Ovary (tissue), 9 donors: Measurements from ENCODE around the gene PKD2L1. TPM values are rescaled to one million over a fixed set of nuclear protein-coding genes. Genes with fewer than 3 reads are reported as not detected.

Experiments
- DNase-seq, 5 donors: peaks; one replicate each; pipeline ENCODE4 v3.0.0-alpha.2; 2019 to 2020
- H3K27ac ChIP-seq, 2 donors: fragments of 200-600 bp; one replicate each; pipeline versions ENCODE4 v1.5.1 to v1.8.0; 2019 to 2022
- H3K27me3 ChIP-seq: fragments of 200-600 bp; one replicate; pipeline ENCODE4 v1.8.0; 2022
- H3K36me3 ChIP-seq: fragments of 200-600 bp; sonication (generic); one replicate; pipeline ENCODE4 v1.5.1; 2019
- H3K4me1 ChIP-seq: one replicate; pipeline ENCODE4 v1.8.1; 2013; ENCODE audit warnings: mild to moderate bottlenecking, moderate library complexity; ENCODE audit not compliant: insufficient read depth
- H3K4me3 ChIP-seq: fragments of 200-600 bp; sonication (generic); one replicate; pipeline ENCODE4 v1.5.1; 2017
- H3K9me3 ChIP-seq, 2 donors: fragments of 200-600 bp in 1 of 2; sonication (generic) in 1 of 2; one replicate each; pipeline versions ENCODE4 v1.5.1 to v1.8.1; 2013 to 2019; ENCODE audit warnings: mild to moderate bottlenecking in 1 of 2, moderate library complexity in 1 of 2
- CTCF ChIP-seq, 3 donors: fragments of 450-650 bp in 2 of 3; fragments of 200-600 bp in 1 of 3; IDR thresholded peaks; one replicate each; pipeline versions ENCODE4 v1.5.1 to v1.8.0; 2016 to 2022; ENCODE audit warnings: antibody characterized with exemption in 3 of 3, mild to moderate bottlenecking in 1 of 3
- EP300 ChIP-seq: sonication (generic); formaldehyde crosslinking; IDR thresholded peaks from one replicate; pipeline ENCODE4 v1.6.1; 2017; ENCODE audit warnings: antibody characterized with exemption
- POLR2A ChIP-seq: fragments of 450-650 bp; IDR thresholded peaks from one replicate; pipeline ENCODE4 v1.6.1; 2017; ENCODE audit warnings: antibody characterized with exemption, mild to moderate bottlenecking, moderate library complexity
- WGBS, 3 donors: extraction: QIAGEN DNeasy Blood & Tissue Kit in 1 of 3; methylation state at CpG; one replicate each; pipeline versions ENCODE4 v1.1.5 to v1.1.7; 2013 to 2017; 5-methylcytosine and 5-hydroxymethylcytosine counted together
- intact Hi-C, 4 donors: fragments of 100-400 bp; cut with DNase I; formaldehyde crosslinking; loops; one replicate each; pipeline versions ENCODE4 v1.11.0 to v1.15.1; 2022 to 2023
- polyA plus RNA-seq, 2 donors: library from polyadenylated mRNA; stranded (reverse); fragments of 200-250 nt in 1 of 2; fragments of 350-450 nt in 1 of 2; fragmentation: Illumina TruSeq in 1 of 2; extraction: RNeasy Lipid Tissue Mini Kit (QIAGEN cat#74804) in 1 of 2; gene quantifications; one replicate each; pipeline ENCODE4 v1.2.3, GENCODE V29; 2013 to 2014
- total RNA-seq, 7 donors: library from RNA; depleted of rRNA in 2 of 7; stranded (reverse); fragments of >200 nt in 2 of 7; fragmentation: NEBNext Ultra II Directional in 3 of 7; extraction: Animal tissue kit (Norgen Biotek cat#: 25700) in 3 of 7; gene quantifications; one replicate each; pipeline versions ENCODE4 v1.1.0 to v1.2.4, GENCODE V29; 2016 to 2023
- donor health status: DM: no; HTN: no; CAD: no; lungs with moderate emphysema.
- donor health status: DM: no; HTN: no; CAD: no.
- donor health status: Bipolar disorder and iron deficiency.
- donor health status: DM: yes; HTN: yes; CAD: no.
- donor health status: DM: no; HTN: no; CAD: no.
- donor health status: DM: yes; HTN: yes; CAD: no.

Gene PKD2L1
- total and polyA plus RNA-seq, 9 donors: 0.02 to 2.5 (median 2.2) TPM; not detected in 6

GRCh38 chr10:100267239-100268104 lies 62.6 kb downstream of the PKD2L1 start, which contains the start of gene CWF19L1:
TSS of gene CWF19L1 (minus strand) at chr10:100267638. CDS start at chr10:100267593, 45 bp downstream.
- WGBS, 3 donors: 1 to 2% (median 1%) methylated on average over 49 of the region's 49 CpGs
- Histone ChIP-seq H3K4me3 (peak within 1 kb of the TSS; percentile 50), H3K27me3 (no peaks in the 10 kb centered on the region), H3K9me3 (no peaks in the 10 kb centered on the region), H3K36me3 (no peaks in the 10 kb centered on the region), H3K4me1 (peaks cover 4% of the 10 kb centered on the region), H3K27ac (peak within 1 kb of the TSS in 1 of 2 donors; percentile 45)
- peak in 1 of 3 donors; percentile 14 for TF ChIP-seq CTCF (IDR thresholded peaks at IDR 0.05)
- TF ChIP-seq POLR2A: peak; percentile 54
- no peak for TF ChIP-seq EP300
- peak; percentile 82 to 91 (median 85) for DNase-seq
- intact Hi-C loops: no loop called here

DNA sequence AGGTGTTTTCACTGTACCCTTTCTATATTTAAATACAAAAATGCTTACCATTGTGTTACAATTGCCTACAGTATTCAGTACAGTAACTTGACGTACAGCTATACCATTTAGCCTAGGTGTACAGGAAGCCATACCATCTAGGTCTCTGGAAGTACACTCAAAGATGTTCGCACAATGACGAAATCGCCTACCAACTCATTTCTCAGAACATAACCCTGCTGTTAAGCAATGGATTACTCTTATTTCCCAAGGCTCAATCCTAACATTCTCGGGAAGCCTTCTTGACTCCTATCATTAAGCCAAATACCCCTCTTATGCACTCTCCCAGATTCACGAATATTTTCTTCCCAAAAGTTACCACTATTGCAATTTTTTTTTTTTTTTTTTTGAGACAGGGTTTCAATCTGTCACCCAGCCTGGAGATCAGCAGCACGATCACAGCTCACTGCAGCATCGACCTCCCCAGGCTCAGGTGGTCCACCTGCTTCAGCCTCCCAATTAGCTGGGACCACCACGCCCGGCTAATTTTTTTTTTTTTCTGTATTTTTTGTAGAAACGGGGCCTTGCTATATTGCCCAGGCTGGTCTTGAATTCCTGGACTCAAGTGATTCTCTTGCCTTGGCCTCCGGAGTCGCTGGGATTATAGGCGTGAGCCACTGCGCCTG lies 64.1 kb downstream of the PKD2L1 start:
- Histone ChIP-seq H3K4me1 (peaks cover 4% of the 10 kb centered on the region), H3K27me3 (no peaks in the 10 kb centered on the region), H3K4me3 (no peak overlapping the region), H3K27ac (no peak overlapping the region), H3K9me3 (no peaks in the 10 kb centered on the region), H3K36me3 (no peaks in the 10 kb centered on the region)
- intact Hi-C loops: no loop called here
- 89 to 92% (median 90%) methylated on average over 15 of the region's 15 CpGs for WGBS, 3 donors
- DNase-seq: no peak
- TF ChIP-seq CTCF (IDR thresholded peaks at IDR 0.05): no peak
- TF ChIP-seq POLR2A: no peak
- TF ChIP-seq EP300: no peak

- WGBS, 3 donors: 93 to 97% (median 93%) methylated on average over 3 of the region's 3 CpGs
- H3K27me3 ChIP-seq: no peaks in the 10 kb centered on the region
- TF ChIP-seq CTCF (IDR thresholded peaks at IDR 0.05) (no peak), POLR2A (no peak), EP300 (no peak)
- H3K36me3 ChIP-seq: no peaks in the 10 kb centered on the region
- no peak overlapping the region for H3K27ac ChIP-seq
- H3K9me3 ChIP-seq: no peaks in the 10 kb centered on the region
- intact Hi-C loops: no loop called here
- H3K4me1 ChIP-seq: no peaks in the 10 kb centered on the region
- no peak for DNase-seq
- H3K4me3 ChIP-seq: no peak overlapping the region
Observed at GRCh38 chr10:100254191-100254590, 75.8 kb downstream of the PKD2L1 start.

DNA sequence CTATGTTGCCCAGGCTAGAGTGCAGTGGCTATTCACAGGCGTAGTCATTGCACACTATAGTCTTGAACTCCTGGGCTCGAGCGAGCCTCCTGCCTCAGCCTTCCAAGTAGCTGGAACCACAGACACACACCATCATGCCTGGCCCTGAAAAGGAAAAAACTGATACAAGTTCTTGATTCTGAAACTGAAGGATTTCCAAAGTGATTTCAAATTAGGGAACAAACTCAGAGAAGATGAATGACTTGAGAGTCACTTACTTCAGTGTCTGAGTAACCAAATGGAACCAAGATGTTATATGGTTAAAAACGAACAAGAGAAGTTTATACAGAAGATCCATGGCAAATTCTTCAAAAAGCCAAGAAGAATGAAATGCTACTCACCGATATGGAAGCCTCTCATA lies 77.0 kb downstream of the PKD2L1 start:
- H3K36me3 ChIP-seq: no peaks in the 10 kb centered on the region
- TF ChIP-seq POLR2A: no peak

GRCh38 chr10:100248820-100249219 lies 81.2 kb downstream of the PKD2L1 start:
- WGBS, 3 donors: 89 to 95% (median 92%) methylated on average over 7 of the region's 7 CpGs
- H3K27me3 ChIP-seq: no peaks in the 10 kb centered on the region
- H3K36me3 ChIP-seq: no peaks in the 10 kb centered on the region
- no peak overlapping the region for H3K4me3 ChIP-seq
- H3K9me3 ChIP-seq: no peaks in the 10 kb centered on the region
- TF ChIP-seq POLR2A: no peak
- TF ChIP-seq CTCF (IDR thresholded peaks at IDR 0.05): no peak
- no peak for TF ChIP-seq EP300
- intact Hi-C loops: no loop called here
- no peaks in the 10 kb centered on the region for H3K4me1 ChIP-seq
- H3K27ac ChIP-seq: no peak overlapping the region
- DNase-seq: no peak

More for the DNA sequence above, 77.0 kb downstream of the PKD2L1 start:
- 90 to 94% (median 92%) methylated on average over 5 of the region's 5 CpGs for WGBS, 3 donors
- Histone ChIP-seq H3K9me3 (no peaks in the 10 kb centered on the region), H3K4me1 (no peaks in the 10 kb centered on the region), H3K27ac (no peak overlapping the region), H3K27me3 (no peaks in the 10 kb centered on the region), H3K4me3 (no peak overlapping the region)
- DNase-seq: no peak
- intact Hi-C loops: no loop called here
